Stimulated activated CD4-positive, alpha-beta T cell treated with anti-CD3 and anti-CD28 coated beads, Interleukin-2, amount 100 ng/mL, for 24 hours (primary cell): ENCODE measurements around the gene DOCK3.

Source experiments
- DNase-seq, 2 donors: peaks; one replicate each; pipeline ENCODE4 v3.0.0-alpha.2; 2020

DOCK3 gene

GRCh38 chr3:51393564-51393963, 718.8 kb downstream of the DOCK3 start:
- no peak for DNase-seq

- no peak for DNase-seq
Observed at GRCh38 chr3:51394541-51394940, 719.8 kb downstream of the DOCK3 start.

GRCh38 chr3:51395493-51396213, 720.9 kb downstream of the DOCK3 start:
- no peak for DNase-seq

- no peak for DNase-seq
Observed at GRCh38 chr3:51396401-51396800, 721.7 kb downstream of the DOCK3 start.

- no peak for DNase-seq
Observed at GRCh38 chr3:51397392-51397791, 722.7 kb downstream of the DOCK3 start.

- no peak for DNase-seq
Observed at GRCh38 chr3:51398595-51399310, 724.0 kb downstream of the DOCK3 start.

- DNase-seq, result no peak
Observed at GRCh38 chr3:51400166-51400565, 725.4 kb downstream of the DOCK3 start.

GRCh38 chr3:51401735-51402134, 727.0 kb downstream of the DOCK3 start:
- DNase-seq, result no peak

- no peak for DNase-seq
Observed at GRCh38 chr3:51403675-51404074, 728.9 kb downstream of the DOCK3 start.

- DNase-seq, result no peak
Observed at GRCh38 chr3:51408021-51408420, 733.3 kb downstream of the DOCK3 start.

GRCh38 chr3:51408813-51409212, 734.1 kb downstream of the DOCK3 start:
- DNase-seq, result no peak

GRCh38 chr3:51422211-51422610, 747.5 kb downstream of the DOCK3 start:
- no peak for DNase-seq

- DNase-seq, result no peak
Observed at GRCh38 chr3:51426921-51427320, 752.2 kb downstream of the DOCK3 start.

- DNase-seq, result no peak
Observed at GRCh38 chr3:51429138-51429537, 754.4 kb downstream of the DOCK3 start.
